ENCODE measurements around the gene SPG7.

DNA sequence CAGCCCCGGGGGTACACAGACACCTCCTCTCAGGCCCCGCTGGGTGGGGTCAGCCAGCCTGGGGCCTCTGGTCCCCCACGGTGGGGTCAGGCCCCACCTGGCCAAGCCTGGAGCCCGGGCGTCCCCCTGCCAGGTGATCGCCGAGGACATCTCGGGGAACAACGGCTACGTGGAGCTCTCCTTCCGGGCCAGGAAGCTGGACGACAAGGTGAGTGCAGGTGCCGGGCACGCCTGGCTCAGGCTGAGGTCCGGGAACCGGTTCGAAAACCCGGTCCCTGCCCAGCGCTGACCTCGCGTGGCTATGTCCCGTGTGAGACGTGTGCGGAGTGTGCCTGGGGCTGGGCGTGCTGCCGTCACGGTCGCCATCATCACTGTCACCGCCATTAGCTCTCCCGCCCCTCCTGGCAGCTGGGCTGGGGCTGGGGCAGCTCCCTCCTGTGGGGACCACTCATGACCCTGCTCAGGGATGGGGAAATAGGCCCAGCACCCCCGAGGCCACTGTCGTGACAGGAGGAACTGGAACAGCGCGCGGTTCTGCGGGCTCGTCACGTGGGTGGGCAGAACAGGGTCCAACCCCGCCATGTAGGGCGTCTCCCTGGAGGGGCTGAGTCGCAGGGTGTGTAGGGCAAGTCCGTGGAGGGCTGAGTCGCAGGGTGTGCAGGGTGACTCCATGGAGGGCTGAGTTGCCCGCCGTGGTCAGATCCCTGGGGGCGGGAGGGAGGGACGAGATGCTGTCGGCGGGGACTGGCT, 75.9 kb downstream of the SPG7 start:
- TF ChIP-seq SUZ12 (IDR thresholded peaks at IDR 0.05; ENCODE audit: extremely low read depth, insufficient read depth, insufficient read length) (no peak), YY1 (IDR thresholded peaks at IDR 0.05; ENCODE audit: insufficient read depth, insufficient read length) (no peak), ZNF274 (IDR thresholded peaks at IDR 0.05; ENCODE audit: low read depth, low read length) (no peak)

All from NT2/D1 (cell line).